HG03521 (cell line): Measurements from ENCODE around the gene LOXHD1.

Source experiments
- ATAC-seq: cut with Tn5 transposase; IDR thresholded peaks from one replicate; pipeline ENCODE4 v1.9.1; 2021; ENCODE audit warnings: mild to moderate bottlenecking, moderate library complexity; ENCODE audit not compliant: unreplicated experiment

Gene LOXHD1

DNA sequence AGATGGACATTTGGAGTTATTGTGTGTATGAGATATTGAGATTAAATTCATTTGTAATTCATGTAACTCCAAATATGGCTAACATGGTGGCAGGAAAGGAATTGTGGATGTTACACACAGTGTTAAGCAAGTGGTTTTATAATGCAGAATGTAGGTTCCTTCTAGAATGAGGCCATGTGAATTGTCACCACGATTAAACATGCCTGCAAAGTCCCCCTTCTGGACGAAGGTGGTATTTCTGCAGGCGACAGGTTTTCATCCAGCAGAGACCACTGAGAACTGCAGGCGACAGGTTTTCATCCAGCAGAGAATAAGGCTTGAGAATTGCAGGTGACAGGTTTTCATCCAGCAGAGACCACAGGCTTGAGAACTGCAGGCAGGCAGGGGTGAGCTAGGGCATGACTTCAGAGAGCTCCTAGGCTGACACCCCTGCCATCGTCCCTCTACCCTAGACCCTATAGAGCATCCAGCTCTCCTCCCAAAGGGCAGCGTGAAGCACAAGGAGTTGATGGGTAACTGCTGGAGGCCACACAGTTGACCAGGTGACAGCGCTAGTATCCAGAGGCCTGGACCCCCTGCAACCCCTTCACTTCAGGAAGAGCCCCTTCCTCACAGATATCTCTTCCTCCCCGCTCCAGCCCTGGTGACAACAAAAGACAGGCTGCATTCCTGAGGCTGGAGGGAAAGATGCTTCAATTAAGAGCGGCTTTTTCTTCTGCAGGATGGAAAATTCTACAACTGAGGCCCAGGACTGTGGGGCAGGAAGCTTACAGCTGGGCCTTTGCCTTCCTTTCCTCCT is 175.8 kb downstream of the LOXHD1 start:
- ATAC-seq: no peak

- no peak for ATAC-seq
Measured at GRCh38 chr18:46480226-46480625, 176.8 kb downstream of the LOXHD1 start.

- no peak for ATAC-seq
Measured at GRCh38 chr18:46478796-46479195, 178.2 kb downstream of the LOXHD1 start.

DNA sequence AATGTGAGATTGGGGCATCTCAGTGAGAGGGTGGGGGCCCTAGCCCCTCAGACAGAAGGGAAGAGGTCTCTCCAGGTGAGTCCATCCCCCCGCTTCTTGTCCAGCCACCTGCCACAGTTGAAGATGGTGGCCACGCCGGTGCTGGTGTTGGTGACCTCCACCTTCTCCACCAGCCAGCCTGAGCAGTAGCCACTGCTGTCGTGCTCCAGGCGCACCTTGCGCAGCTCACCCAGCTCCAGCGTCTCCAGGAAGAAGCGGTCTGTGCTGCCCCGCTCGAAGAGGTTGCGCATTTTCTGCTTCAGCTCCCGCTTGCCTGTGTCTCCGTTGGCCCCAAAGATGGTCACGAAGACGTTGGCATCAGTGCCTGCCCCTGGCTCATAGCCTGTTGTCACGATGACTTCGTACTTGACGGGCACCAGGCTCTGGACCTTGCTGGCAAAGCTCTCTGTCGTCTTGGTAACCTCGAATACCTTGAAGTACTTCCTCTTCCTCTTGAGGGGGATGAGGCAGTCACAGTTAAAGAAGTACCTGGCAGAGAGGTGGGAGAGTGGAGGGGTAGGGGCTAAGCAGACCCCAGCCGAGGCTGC is 179.5 kb downstream of the LOXHD1 start:
- ATAC-seq: no peak

GRCh38 chr18:46475390-46475752 is 181.6 kb downstream of the LOXHD1 start:
- no peak for ATAC-seq

- ATAC-seq: no peak
Measured at GRCh38 chr18:46474487-46475389, 182.3 kb downstream of the LOXHD1 start.

DNA sequence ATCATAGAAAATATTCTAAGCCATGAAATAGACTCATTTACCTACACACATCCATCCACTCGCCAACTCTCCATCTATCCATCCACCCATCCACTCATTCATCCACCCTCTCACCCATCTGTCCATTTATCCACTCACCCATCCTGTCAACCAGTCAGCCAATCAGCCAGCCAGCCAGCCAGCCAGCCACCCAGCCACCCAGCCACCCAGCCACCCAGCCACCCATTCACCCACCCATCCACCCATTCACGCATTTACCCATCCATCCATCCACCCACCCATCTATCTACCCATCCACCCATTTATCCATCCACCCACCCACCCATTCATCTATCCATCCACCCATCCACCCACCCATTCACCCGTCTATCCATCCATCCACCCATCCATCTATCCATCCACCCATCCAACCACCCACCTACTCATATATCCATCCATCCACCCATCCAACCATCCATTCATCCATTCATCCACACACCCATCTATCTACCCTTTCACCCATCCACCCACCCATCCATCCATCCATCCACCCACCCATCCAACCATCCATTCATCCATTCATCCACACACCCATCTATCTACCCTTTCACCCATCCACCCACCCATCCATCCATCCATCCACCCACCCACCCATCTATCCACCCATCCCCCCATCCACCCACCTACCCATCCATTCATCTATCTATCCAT is 185.1 kb downstream of the LOXHD1 start:
- no peak for ATAC-seq

- no peak for ATAC-seq
Measured at GRCh38 chr18:46470714-46471113, 186.3 kb downstream of the LOXHD1 start.

GRCh38 chr18:46469186-46469915 is 187.7 kb downstream of the LOXHD1 start:
- no peak for ATAC-seq

GRCh38 chr18:46468426-46469180 is 188.4 kb downstream of the LOXHD1 start:
- no peak for ATAC-seq

- ATAC-seq: no peak
Measured at GRCh38 chr18:46466234-46467160, 190.5 kb downstream of the LOXHD1 start.

- ATAC-seq: no peak
Measured at GRCh38 chr18:46464926-46465655, 191.9 kb downstream of the LOXHD1 start.

DNA sequence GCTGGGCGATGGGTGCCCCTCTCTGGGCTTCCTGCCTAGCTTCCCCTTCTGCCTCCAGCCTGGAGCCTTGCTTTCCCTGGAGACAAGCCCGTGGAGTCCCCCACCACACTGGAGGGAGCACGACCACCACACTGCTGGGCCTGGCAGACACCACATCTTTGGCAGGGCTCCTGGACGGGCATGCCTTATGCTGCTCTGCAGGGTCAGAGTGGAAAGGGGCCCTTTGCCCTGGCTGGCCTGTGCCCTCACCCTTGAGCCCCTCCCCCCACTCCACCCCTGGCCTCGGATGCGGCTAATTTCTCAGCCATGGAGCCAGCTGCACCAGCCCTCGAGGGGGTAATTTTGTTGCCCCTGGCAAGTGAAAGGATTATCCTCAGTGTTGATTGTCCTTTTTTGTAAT is 194.5 kb downstream of the LOXHD1 start:
- ATAC-seq: no peak

DNA sequence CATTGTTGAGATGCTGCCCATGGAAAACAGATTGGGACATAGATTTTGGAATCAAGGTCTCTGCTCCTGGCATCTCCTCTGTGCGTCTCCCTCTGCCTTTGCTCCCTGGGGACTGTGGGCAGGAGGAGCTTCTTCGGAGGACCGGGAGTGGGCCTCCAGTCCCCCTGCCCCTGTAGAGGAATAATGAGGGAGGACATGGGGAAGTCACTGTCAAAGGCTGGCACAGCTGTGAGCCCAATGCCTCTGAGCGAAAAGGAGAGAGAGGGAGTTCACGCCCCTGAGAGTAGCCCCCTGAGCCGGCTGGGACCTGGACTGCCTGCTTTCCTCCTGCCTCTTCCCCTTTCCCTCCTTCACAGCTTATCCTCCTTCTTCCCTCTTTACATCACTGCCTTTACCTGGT is 195.0 kb downstream of the LOXHD1 start:
- no peak for ATAC-seq

GRCh38 chr18:46460754-46461153 is 196.3 kb downstream of the LOXHD1 start:
- ATAC-seq: no peak

DNA sequence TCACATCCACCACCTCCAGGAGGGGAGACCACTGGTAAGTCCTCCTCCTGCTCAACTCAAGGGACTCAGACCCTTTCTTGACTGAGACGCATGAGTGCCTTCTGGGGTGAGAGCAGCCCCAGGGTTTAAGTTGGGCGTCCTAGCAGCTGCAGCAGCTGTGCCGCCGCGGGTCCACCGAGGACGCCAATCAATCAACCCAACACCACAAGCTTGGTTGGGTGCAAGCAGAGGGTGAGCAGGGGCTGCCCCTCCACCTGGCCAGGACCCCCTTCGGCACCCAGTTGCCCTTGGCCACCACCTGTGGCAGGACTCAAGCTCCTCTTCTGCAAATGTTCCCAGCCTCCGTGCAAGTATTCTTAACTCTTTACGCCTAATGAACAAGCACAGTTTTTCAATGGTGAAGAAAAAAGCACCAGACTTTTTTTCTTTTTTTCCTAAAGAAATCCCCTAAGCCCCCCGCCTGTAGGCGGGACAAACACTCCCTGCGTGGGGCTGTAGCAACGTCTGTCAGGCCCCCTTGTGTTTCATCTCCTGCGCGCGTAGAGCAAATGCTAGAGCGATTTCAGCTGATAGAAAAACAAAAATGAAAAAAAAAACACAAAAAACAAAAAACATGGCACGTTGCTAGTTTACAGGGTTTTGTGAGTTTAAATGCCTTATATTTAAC is 197.1 kb downstream of the LOXHD1 start:
- no peak for ATAC-seq

DNA sequence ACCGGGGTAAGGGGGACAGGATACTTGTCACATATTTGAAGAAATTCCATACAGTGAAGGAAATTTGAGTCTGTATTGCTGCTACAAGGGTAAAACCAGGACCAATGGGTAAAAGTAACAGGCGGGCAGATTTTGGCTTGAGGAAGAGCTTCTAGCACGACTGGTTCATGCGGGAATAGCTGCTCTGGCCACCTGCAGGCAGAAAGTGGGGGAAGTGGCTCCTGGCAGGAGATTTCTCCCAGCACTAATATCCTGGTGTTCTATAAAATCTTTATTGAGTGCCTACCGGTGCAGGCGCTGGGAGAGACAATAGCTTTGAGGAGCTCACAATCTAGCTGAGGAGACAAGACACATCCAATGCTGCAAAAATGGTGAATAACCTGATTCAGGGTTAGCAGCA is 198.5 kb downstream of the LOXHD1 start:
- no peak for ATAC-seq
